Keratinocyte (primary cell): ENCODE results near the gene MAD1L1. TPM values are rescaled to one million over a fixed set of nuclear protein-coding genes. Genes with fewer than 3 reads are reported as not detected.

ENCODE experiments used
- DNase-seq: peaks from one replicate; pipeline ENCODE4 v3.0.0-alpha.2; 2011; ENCODE audit warnings: low read depth, missing footprints, low spot score
- FAIRE-seq: peaks from 2 replicates; lab custom pipeline; 2011; peaks lifted over from hg19 to GRCh38; lab: Jason Lieb, UNC
- H2AFZ ChIP-seq: 2 replicates; pipeline ENCODE4 v1.6.0; 2012; ENCODE audit warnings: low read length, control low read depth, inconsistent platforms; ENCODE audit not compliant: control insufficient read depth
- H3K27ac ChIP-seq: 2 replicates; pipeline ENCODE4 v1.5.1; 2011; ENCODE audit warnings: low read length; ENCODE audit not compliant: control insufficient read depth, insufficient read depth
- H3K27me3 ChIP-seq: 3 replicates; pipeline ENCODE4 v1.6.0; 2011; ENCODE audit warnings: low read length; ENCODE audit not compliant: control insufficient read depth, insufficient read depth; ENCODE audit errors: extremely low read depth
- H3K36me3 ChIP-seq, 2 experiments: 2 replicates in 1 of 2; 3 replicates in 1 of 2; pipeline ENCODE4 v1.5.1; 2011; ENCODE audit warnings: low read length in 2 of 2, mild to moderate bottlenecking in 1 of 2; ENCODE audit not compliant: control insufficient read depth in 2 of 2, insufficient read depth in 2 of 2; ENCODE audit errors: extremely low read depth in 1 of 2
- H3K4me1 ChIP-seq: 3 replicates; pipeline ENCODE4 v1.5.1; 2011; ENCODE audit warnings: low read length; ENCODE audit not compliant: control insufficient read depth, insufficient read depth; ENCODE audit errors: extremely low read depth
- H3K4me2 ChIP-seq: 3 replicates; pipeline ENCODE4 v1.6.0; 2011; ENCODE audit warnings: low read depth, low read length; ENCODE audit not compliant: control insufficient read depth, insufficient read depth; ENCODE audit errors: extremely low read depth
- H3K4me3 ChIP-seq, 3 experiments: fragments of 200-600 bp in 1 of 3; sonication (generic) in 1 of 3; 2 replicates in 2 of 3; 3 replicates in 1 of 3; pipeline ENCODE4 v1.5.1; 2011 to 2016; ENCODE audit warnings: low read length in 3 of 3, mild to moderate bottlenecking in 3 of 3, control low read depth in 2 of 3, inconsistent platforms in 1 of 3, low read depth in 1 of 3, mixed read lengths in 1 of 3, mixed run types in 1 of 3, moderate library complexity in 1 of 3; ENCODE audit not compliant: control insufficient read depth in 2 of 3, insufficient read depth in 2 of 3; ENCODE audit errors: extremely low read depth in 1 of 3
- H3K79me2 ChIP-seq: 2 replicates; pipeline ENCODE4 v1.6.0; 2012; ENCODE audit warnings: low read length; ENCODE audit not compliant: control insufficient read depth, insufficient read depth
- H3K9ac ChIP-seq: 3 replicates; pipeline ENCODE4 v1.6.0; 2011; ENCODE audit warnings: low read length; ENCODE audit not compliant: control insufficient read depth, insufficient read depth; ENCODE audit errors: extremely low read depth
- H3K9me1 ChIP-seq: 3 replicates; pipeline ENCODE4 v1.6.0; 2011; ENCODE audit warnings: low read length; ENCODE audit not compliant: control insufficient read depth, insufficient read depth; ENCODE audit errors: extremely low read depth
- H3K9me3 ChIP-seq: 2 replicates; pipeline ENCODE4 v1.5.1; 2012; ENCODE audit warnings: low read depth, low read length; ENCODE audit not compliant: control insufficient read depth
- H4K20me1 ChIP-seq: 3 replicates; pipeline ENCODE4 v1.6.0; 2011; ENCODE audit warnings: low read length; ENCODE audit not compliant: control insufficient read depth, insufficient read depth; ENCODE audit errors: extremely low read depth
- EZH2 ChIP-seq: IDR thresholded peaks from one replicate; pipeline ENCODE4 v1.6.1; 2012; ENCODE audit warnings: inconsistent platforms, mild to moderate bottlenecking, low read length, moderate library complexity
- dilution Hi-C: fragments of 300-500 bp; cut with MboI; formaldehyde crosslinking; loops from one replicate; pipeline ENCODE4 v1.7.0; 2020; ENCODE audit warnings: low sequenced_read_pairs; ENCODE audit not compliant: extremely low pct_ligation_motif_present
- polyA plus RNA-seq, 5 experiments: library from polyadenylated mRNA; depleted of rRNA in 3 of 5; stranded (reverse) in 3 of 5; stranded (forward) in 1 of 5; unstranded in 1 of 5; fragments of >200 nt; gene quantifications; 1 replicate in 1 of 5; 2 replicates in 3 of 5; 3 replicates in 1 of 5; pipeline versions ENCODE4 v1.2.1 to v1.2.3, GENCODE V29; 2011 to 2012; ENCODE audit warnings: missing spikeins in 2 of 5, low read depth in 1 of 5, low replicate concordance in 1 of 5
- TF ChIP-seq, protein P1 (sequence below), 3 experiments: IDR thresholded peaks in 1 of 3; conservative IDR thresholded peaks in 1 of 3; optimal IDR thresholded peaks in 1 of 3; 2 replicates in 2 of 3; 3 replicates in 1 of 3; pipeline versions ENCODE3 to v1.5.1; 2011; ENCODE audit warnings: low read length in 3 of 3, mild to moderate bottlenecking in 3 of 3, moderate library complexity in 2 of 3, control low read depth in 1 of 3, inconsistent platforms in 1 of 3; ENCODE audit not compliant: insufficient read depth in 2 of 3; ENCODE audit errors: extremely low read depth in 1 of 3

Gene MAD1L1
- polyA plus RNA-seq, 1 donor (not counting 4 experiments of a cell fraction or from before 2014, with no cell fraction given), result 18.0 TPM

DNA sequence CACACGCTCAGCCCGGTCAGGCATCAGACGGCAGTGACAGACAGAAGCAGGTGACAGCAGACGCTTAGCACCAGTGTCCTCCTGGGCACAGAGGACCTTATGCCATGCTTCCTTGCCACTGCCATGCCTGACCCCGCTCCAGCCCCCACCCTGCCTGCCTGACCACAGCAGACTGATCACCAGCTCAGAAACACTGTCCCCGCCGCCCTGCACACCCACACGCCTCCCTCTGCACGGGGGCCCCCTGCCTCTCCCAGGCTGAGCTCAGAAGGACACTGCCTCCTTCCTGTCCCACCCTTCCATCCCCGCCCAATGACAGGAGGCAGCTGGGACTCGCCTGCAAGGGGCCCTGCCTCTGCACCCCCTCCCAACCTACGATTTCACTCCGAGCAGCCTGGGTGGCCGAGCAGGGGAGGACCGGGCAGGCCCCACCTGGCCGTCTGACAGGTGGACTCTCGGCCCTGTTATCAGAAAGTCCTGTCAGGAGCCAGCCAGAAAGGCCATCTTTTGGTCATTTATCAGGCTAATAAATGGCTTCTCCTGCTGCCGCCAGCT is 379.2 kb downstream of the MAD1L1 start:
- Histone ChIP-seq H3K9me3 (no peaks in the 10 kb centered on the region), H2AFZ (no peak overlapping the region), H3K36me3 (no peaks in the 10 kb centered on the region), H3K27me3 (no peaks in the 10 kb centered on the region), H4K20me1 (no peaks in the 10 kb centered on the region), H3K4me3 (no peak overlapping the region), H3K9me1 (no peaks in the 10 kb centered on the region), H3K4me2 (no peak overlapping the region), H3K9ac (no peak overlapping the region), H3K79me2 (no peaks in the 10 kb centered on the region), H3K27ac (no peak overlapping the region), H3K4me1 (no peaks in the 10 kb centered on the region)
- no peak for TF ChIP-seq EZH2
- TF ChIP-seq, protein P1, sequence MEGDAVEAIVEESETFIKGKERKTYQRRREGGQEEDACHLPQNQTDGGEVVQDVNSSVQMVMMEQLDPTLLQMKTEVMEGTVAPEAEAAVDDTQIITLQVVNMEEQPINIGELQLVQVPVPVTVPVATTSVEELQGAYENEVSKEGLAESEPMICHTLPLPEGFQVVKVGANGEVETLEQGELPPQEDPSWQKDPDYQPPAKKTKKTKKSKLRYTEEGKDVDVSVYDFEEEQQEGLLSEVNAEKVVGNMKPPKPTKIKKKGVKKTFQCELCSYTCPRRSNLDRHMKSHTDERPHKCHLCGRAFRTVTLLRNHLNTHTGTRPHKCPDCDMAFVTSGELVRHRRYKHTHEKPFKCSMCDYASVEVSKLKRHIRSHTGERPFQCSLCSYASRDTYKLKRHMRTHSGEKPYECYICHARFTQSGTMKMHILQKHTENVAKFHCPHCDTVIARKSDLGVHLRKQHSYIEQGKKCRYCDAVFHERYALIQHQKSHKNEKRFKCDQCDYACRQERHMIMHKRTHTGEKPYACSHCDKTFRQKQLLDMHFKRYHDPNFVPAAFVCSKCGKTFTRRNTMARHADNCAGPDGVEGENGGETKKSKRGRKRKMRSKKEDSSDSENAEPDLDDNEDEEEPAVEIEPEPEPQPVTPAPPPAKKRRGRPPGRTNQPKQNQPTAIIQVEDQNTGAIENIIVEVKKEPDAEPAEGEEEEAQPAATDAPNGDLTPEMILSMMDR (optimal IDR thresholded peaks at IDR 0.05 in 1 of 3, IDR thresholded peaks at IDR 0.05 in 1 of 3, conservative IDR thresholded peaks at IDR 0.05 in 1 of 3; ENCODE audit: extremely low read depth in 1 of 3, insufficient read depth in 2 of 3, low read length in 3 of 3), result no peak
- dilution Hi-C loops, result no loop called here
- no peak for DNase-seq
- FAIRE-seq, result no peak

DNA sequence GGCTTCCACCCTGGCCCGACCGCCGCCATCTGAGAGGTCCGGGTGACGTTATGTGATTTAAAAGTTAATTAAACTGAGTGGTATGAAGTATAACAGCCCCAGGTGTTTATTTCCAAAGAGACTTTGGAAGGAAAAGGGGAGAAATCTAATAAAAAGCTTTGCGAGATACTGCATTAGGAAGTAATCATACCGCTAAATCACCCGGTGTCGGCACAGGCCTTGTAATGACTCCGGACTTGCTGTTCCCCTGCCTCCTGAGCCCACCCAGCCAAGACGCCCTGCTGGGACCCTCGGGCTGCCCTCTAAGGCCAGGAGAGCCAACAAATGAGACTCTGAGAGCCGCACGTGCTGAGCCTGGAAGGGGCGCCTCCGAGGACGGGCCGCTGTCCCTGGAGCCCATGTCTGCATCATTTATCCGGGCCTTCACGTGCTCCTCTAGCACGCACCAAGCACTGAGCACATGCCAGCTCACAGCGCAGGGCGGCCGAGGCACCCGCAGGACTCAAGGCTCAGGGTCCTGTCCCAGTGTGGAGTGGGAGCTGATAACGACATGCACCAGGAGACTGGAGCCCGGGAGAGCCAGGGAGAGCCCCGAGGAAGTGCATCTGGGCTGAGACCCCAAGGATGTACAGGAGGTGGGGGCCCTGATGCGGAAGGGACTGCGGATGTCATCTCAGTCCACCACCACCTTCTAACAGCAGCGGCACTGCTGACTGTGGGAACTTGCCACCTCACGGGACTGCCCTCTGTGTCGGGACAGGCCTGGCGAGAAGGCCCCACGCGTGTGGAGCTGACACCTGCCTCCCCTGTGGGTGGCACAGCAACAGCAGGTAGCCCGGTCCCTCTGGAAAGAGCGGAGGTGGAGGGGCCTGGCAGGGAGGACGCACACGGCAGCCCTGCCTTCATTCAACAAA is 380.0 kb downstream of the MAD1L1 start:
- H3K79me2 ChIP-seq, result no peaks in the 10 kb centered on the region
- H3K27me3 ChIP-seq, result no peaks in the 10 kb centered on the region
- no peak overlapping the region for H3K4me3 ChIP-seq
- H3K9me1 ChIP-seq, result no peaks in the 10 kb centered on the region
- H4K20me1 ChIP-seq, result no peaks in the 10 kb centered on the region
- H3K4me1 ChIP-seq, result no peaks in the 10 kb centered on the region
- dilution Hi-C loops, result no loop called here
- no peak overlapping the region for H3K9ac ChIP-seq
- H2AFZ ChIP-seq, result no peak overlapping the region
- DNase-seq (no peak), FAIRE-seq (no peak)
- no peak overlapping the region for H3K4me2 ChIP-seq
- H3K36me3 ChIP-seq, result no peaks in the 10 kb centered on the region
- no peaks in the 10 kb centered on the region for H3K9me3 ChIP-seq
- no peak overlapping the region for H3K27ac ChIP-seq
- TF ChIP-seq EZH2, result no peak
- TF ChIP-seq, protein P1 (optimal IDR thresholded peaks at IDR 0.05 in 1 of 3, IDR thresholded peaks at IDR 0.05 in 1 of 3, conservative IDR thresholded peaks at IDR 0.05 in 1 of 3; ENCODE audit: extremely low read depth in 1 of 3, insufficient read depth in 2 of 3, low read length in 3 of 3), result no peak
